Panc1 (cell line): ENCODE measurements around the gene GZMM. TPM values are rescaled to one million over a fixed set of nuclear protein-coding genes. Genes with fewer than 3 reads are reported as not detected.
"Not testable (repeated sequence)": the region's sequence is repeated elsewhere in the genome, so short reads cannot be mapped to it uniquely, and the experiment has no call there.

Experiments used
- ATAC-seq: fragments of 200-7000 bp; cut with Tn5 transposase; 2 replicates; pipeline ENCODE4 v1.9.1; 2020; ENCODE audit warnings: mild to moderate bottlenecking, moderate library complexity
- BruUV-seq: library from RNA; stranded (reverse); fragments of 400-500 nt; replicated peaks from 2 replicates; lab custom pipeline; 2021; lab: Mats Ljungman, UMichigan
- CTCF ChIA-PET: fragments of 300-600 bp; sonication (Branson Sonifier 250); formaldehyde crosslinking; loops from one replicate; lab custom pipeline; 2022; ENCODE audit warnings: antibody characterized with exemption; lab: Charles Lee
- POLR2A ChIA-PET: fragments of 300-600 bp; sonication (Branson Sonifier 250); formaldehyde crosslinking; loops from one replicate; lab custom pipeline; 2022; ENCODE audit warnings: antibody characterized with exemption; lab: Charles Lee
- DNase-seq: peaks from one replicate; pipeline ENCODE4 v3.0.0-alpha.2; 2010; ENCODE audit warnings: low read depth, low spot score
- H3K27ac ChIP-seq: 2 replicates; pipeline ENCODE4 v1.5.1; 2011; ENCODE audit warnings: mild to moderate bottlenecking, low read length, inconsistent platforms
- H3K27me3 ChIP-seq: fragments of 200-500 bp; sonication (Bioruptor generic); 2 replicates; pipeline ENCODE4 v1.6.0; 2014; ENCODE audit warnings: low read length, inconsistent platforms; ENCODE audit not compliant: control insufficient read depth, insufficient read depth
- H3K36me3 ChIP-seq: fragments of 200-500 bp; sonication (Bioruptor generic); 2 replicates; pipeline ENCODE4 v1.5.1; 2014; ENCODE audit warnings: inconsistent platforms, mild to moderate bottlenecking, low read length, moderate library complexity; ENCODE audit not compliant: control insufficient read depth, insufficient read depth
- H3K4me1 ChIP-seq: 2 replicates; pipeline ENCODE4 v1.5.1; 2011; ENCODE audit warnings: inconsistent platforms, mild to moderate bottlenecking, low read length, moderate library complexity; ENCODE audit not compliant: control insufficient read depth, insufficient read depth
- H3K4me3 ChIP-seq, 2 experiments: 2 replicates each; pipeline ENCODE4 v1.5.1; 2011 to 2012; ENCODE audit warnings: low read depth in 2 of 2, low read length in 2 of 2, mild to moderate bottlenecking in 2 of 2, inconsistent platforms in 1 of 2, moderate library complexity in 1 of 2
- H3K9me3 ChIP-seq: fragments of 200-500 bp; sonication (Bioruptor generic); 2 replicates; pipeline ENCODE4 v1.5.1; 2014; ENCODE audit warnings: low read depth, mild to moderate bottlenecking, inconsistent platforms, low read length, moderate library complexity; ENCODE audit not compliant: control insufficient read depth, insufficient read depth
- CTCF ChIP-seq: fragments of 450-650 bp; IDR thresholded peaks from 2 replicates; pipeline ENCODE4 v1.5.1; 2017; ENCODE audit warnings: mild to moderate bottlenecking
- POLR2AphosphoS5 ChIP-seq: IDR thresholded peaks from 2 replicates; pipeline ENCODE4 v1.6.1; 2012; ENCODE audit warnings: mild to moderate bottlenecking, low read depth, low read length, moderate library complexity
- REST ChIP-seq, 2 experiments: IDR thresholded peaks; 2 replicates each; pipeline ENCODE4 v1.6.1; 2011 to 2012; ENCODE audit warnings: low read depth in 2 of 2, control low read depth in 1 of 2, low read length in 1 of 2, mild to moderate bottlenecking in 1 of 2, moderate library complexity in 1 of 2; ENCODE audit not compliant: insufficient read depth in 1 of 2
- SIN3A ChIP-seq: IDR thresholded peaks from 2 replicates; pipeline ENCODE4 v1.6.1; 2012; ENCODE audit warnings: low read depth, mild to moderate bottlenecking, low read length, moderate library complexity, borderline replicate concordance; ENCODE audit not compliant: insufficient read depth
- TCF7L2 ChIP-seq: IDR thresholded peaks from 2 replicates; pipeline ENCODE4 v1.6.1; 2011; ENCODE audit warnings: mild to moderate bottlenecking, low read depth, low read length, inconsistent platforms
- in situ Hi-C: cut with HindIII; loops from 2 replicates; pipeline ENCODE4 v1.10.0; 2016; ENCODE audit warnings: low sequenced_read_pairs, low pct_unique_long_range_greater_than_20kb
- intact Hi-C: fragments of 100-400 bp; cut with micrococcal nuclease; formaldehyde crosslinking; loops from one replicate; pipeline ENCODE4 v1.10.0; 2022; ENCODE audit not compliant: unreplicated experiment
- total RNA-seq: library from RNA; stranded (reverse); gene quantifications from one replicate; pipeline ENCODE4 v1.2.1, GENCODE V29; 2021; ENCODE audit not compliant: unreplicated experiment

GZMM gene
- total RNA-seq, 1 experiment from 2014 or later: 0.69 TPM

- DNase-seq (no peak), ATAC-seq (peak; percentile 13; the same call in 1 of the 2 replicates)
These were observed 40.1 kb downstream of the GZMM start for GRCh38 chr19:583968-584239.

GRCh38 chr19:584240-585001 is 40.6 kb downstream of the GZMM start:
- CTCF ChIA-PET: interaction anchor here (1.5 kb wide), 1 partner anchor 9 kb away, joined by 4 read pairs; no protein-coding TSS in a partner anchor
- POLR2A ChIA-PET: no interaction called here
- H3K27ac ChIP-seq: no peak overlapping the region; the same call in 1 of the 2 replicates
- H3K4me1 ChIP-seq: peaks cover 38% of the 10 kb centered on the region
- H3K9me3 ChIP-seq: no peaks in the 10 kb centered on the region
- H3K27me3 ChIP-seq: no peaks in the 10 kb centered on the region
- H3K4me3 ChIP-seq: no peak overlapping the region
- ATAC-seq (peak; percentile 69), DNase-seq (no peak)
- in situ Hi-C loops: no loop called here
- peaks cover 5% of the 10 kb centered on the region; the same call in 1 of the 2 replicates for H3K36me3 ChIP-seq
- peak; percentile 79 for TF ChIP-seq POLR2AphosphoS5
- 0 out of 2 replicates have a peak, but pooled peaks have one; percentile 55 for TF ChIP-seq SIN3A
- TF ChIP-seq CTCF: peak; percentile 94
- no peak for TF ChIP-seq REST (IDR thresholded peaks at IDR 0.05; ENCODE audit: insufficient read depth in 1 of 2, low read depth in 2 of 2, low read length in 1 of 2)
- no TSS peak for BruUV-seq
- intact Hi-C loops: no loop called here

More at GRCh38 chr19:583968-584239, 40.1 kb downstream of the GZMM start:
- intact Hi-C loops: no loop called here
- Histone ChIP-seq H3K27ac (no peak overlapping the region; the same call in 1 of the 2 replicates), H3K4me1 (peaks cover 35% of the 10 kb centered on the region), H3K4me3 (no peak overlapping the region), H3K27me3 (no peaks in the 10 kb centered on the region), H3K9me3 (no peaks in the 10 kb centered on the region), H3K36me3 (peaks cover 5% of the 10 kb centered on the region; the same call in 1 of the 2 replicates)
- in situ Hi-C loops: no loop called here
- CTCF ChIA-PET: interaction anchor here (1.5 kb wide), 1 partner anchor 9 kb away, joined by 4 read pairs; no protein-coding TSS in a partner anchor
- POLR2A ChIA-PET: no interaction called here
- no TSS peak for BruUV-seq
- no peak for TF ChIP-seq CTCF
- TF ChIP-seq REST (IDR thresholded peaks at IDR 0.05; ENCODE audit: insufficient read depth in 1 of 2, low read depth in 2 of 2, low read length in 1 of 2): no peak
- no peak for TF ChIP-seq TCF7L2
- TF ChIP-seq SIN3A: no peak
- no peak for TF ChIP-seq POLR2AphosphoS5

DNA sequence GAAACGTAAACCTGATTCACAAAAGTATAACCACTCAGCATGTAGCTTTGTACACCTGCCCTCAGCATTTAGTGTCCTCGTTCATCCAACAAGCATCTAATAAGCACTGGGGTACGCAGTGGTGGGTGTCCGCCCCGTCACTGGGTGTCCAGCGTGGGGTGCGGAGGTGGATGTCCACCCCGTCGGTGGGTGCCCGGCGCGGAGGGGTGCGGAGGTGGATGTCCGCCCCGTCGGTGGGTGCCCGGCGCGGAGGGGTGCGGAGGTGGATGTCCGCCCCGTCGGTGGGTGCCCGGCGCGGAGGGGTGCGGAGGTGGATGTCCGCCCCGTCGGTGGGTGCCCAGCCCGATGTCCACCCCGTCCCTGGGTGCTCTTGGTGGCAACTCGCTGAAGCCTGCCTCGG is 41.3 kb downstream of the GZMM start:
- in situ Hi-C loops, H3K9me3 ChIP-seq, ATAC-seq, BruUV-seq, H3K36me3 ChIP-seq, H3K27me3 ChIP-seq, H3K4me3 ChIP-seq, POLR2A ChIA-PET, DNase-seq, H3K27ac ChIP-seq, intact Hi-C loops: not testable (repeated sequence)
- H3K4me1 ChIP-seq: peaks cover 38% of the 10 kb centered on the region
- CTCF ChIA-PET: interaction anchor here (1.5 kb wide), 1 partner anchor 10 kb away, joined by 4 read pairs; no protein-coding TSS in a partner anchor
